GM23248 (cell line): Measurements from ENCODE around the gene ZDHHC3.

Experiments used
- EZH2 ChIP-seq: fragments of 200-600 bp; sonication (generic); IDR thresholded peaks from 2 replicates; pipeline ENCODE4 v1.6.1; 2018; ENCODE audit warnings: antibody characterized with exemption, mild to moderate bottlenecking; ENCODE audit not compliant: insufficient read depth, poor library complexity, severe bottlenecking
- EZH2phosphoT487 ChIP-seq: fragments of 200-600 bp; sonication (generic); IDR thresholded peaks from 2 replicates; pipeline ENCODE4 v1.6.1; 2018; ENCODE audit warnings: antibody characterized with exemption, moderate library complexity, mild to moderate bottlenecking, low read depth; ENCODE audit not compliant: insufficient read depth

DNA sequence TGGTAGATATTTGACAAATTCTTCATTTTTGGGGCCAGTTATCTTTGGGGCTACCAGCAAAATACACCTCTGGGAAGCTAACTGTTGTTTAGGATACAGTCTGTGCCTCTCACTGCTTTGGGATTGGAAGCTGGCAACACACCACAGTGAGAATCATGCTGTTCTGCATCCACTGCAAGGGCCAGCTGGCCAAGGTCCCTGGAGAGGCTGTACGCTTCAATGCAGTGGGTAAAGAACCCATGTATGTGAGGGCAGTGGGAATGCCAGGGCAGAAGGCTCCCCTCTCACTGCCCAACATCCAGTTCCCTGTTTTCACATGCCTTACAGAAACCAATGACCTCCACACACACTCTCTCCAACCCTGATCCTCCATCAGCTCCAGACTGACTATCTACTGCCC lies 20.1 kb downstream of the ZDHHC3 start:
- TF ChIP-seq EZH2phosphoT487 (no peak), EZH2 (no peak)
